22Rv1 (cell line): ENCODE measurements around the gene HSD3B2.

Experiments
- CTCF ChIP-seq: fragments of 450-650 bp; IDR thresholded peaks from 2 replicates; pipeline ENCODE4 v1.5.1; 2017; ENCODE audit warnings: mild to moderate bottlenecking
- ZFX ChIP-seq: fragments of 450-650 bp; IDR thresholded peaks from 2 replicates; pipeline ENCODE4 v1.6.1; 2017; ENCODE audit warnings: antibody characterized with exemption, borderline replicate concordance

DNA sequence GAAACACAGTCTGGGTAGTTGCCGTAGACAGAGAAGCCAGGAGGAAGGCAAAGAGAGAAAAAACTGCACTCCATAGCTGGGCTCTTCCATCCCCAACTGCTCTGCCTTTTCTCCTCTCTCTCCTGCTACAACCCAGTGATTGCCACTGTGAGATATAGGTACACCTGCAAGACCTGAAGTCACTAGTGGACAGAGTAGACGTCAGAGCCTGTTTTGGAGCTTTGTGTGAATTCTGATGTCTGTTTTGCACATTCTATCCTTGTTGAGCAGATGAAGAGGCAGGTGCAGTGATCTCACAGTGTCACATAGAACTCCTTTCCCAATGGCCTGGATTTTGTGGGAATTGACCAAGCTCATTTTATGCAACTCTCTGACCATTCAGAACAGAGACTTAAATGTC lies 44.2 kb upstream of the HSD3B2 start:
- TF ChIP-seq CTCF, result no peak
- TF ChIP-seq ZFX, result no peak
